SKM-1 (cell line): ENCODE data around the gene IRF5.
"Not testable (repeated sequence)": the region's sequence is repeated elsewhere in the genome, so short reads cannot be mapped to it uniquely, and the experiment has no call there.

Experiments
- DNase-seq: peaks from one replicate; lab custom pipeline; 2025; ENCODE audit not compliant: unreplicated experiment; lab: John Stamatoyannopoulos, UW

Gene IRF5

DNA sequence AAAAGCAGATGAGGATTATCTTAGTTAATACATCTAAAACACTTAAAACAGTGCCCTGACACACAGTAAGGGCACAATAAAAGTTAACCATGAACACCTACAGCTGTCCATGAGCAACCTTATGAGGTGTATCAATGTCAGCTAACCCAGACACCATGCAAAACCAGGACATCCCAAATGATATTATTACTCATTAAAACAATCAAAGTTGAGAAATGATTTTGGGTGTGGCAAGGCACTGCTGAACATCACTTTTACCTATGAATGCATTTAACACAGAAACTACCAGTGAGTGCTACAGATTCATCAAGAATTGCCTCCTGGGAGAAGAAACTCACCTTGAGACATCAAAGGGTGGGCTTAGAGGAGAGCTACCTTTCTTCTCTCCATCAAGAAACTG is 18.3 kb downstream of the IRF5 start:
- DNase-seq: no peak

DNA sequence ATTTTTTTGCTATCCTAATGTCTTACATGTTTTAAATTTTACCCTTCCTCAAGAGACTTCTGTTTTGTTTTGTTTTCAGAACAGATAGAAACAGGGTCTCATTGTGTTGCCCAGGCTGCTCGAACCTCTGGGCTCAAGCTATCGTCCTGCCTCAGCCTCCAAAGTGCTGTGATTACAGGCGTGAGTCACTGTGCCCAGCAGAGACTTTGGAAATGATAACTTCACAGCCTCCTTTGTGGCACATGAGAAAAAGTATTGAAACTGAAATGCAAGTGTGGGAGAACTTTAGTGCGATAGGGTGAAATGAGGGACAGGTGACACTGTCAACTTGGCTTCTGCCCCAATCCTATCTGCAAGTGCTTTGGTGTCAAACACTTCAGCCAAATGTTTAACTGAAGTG is 21.6 kb downstream of the IRF5 start:
- no peak for DNase-seq

DNA sequence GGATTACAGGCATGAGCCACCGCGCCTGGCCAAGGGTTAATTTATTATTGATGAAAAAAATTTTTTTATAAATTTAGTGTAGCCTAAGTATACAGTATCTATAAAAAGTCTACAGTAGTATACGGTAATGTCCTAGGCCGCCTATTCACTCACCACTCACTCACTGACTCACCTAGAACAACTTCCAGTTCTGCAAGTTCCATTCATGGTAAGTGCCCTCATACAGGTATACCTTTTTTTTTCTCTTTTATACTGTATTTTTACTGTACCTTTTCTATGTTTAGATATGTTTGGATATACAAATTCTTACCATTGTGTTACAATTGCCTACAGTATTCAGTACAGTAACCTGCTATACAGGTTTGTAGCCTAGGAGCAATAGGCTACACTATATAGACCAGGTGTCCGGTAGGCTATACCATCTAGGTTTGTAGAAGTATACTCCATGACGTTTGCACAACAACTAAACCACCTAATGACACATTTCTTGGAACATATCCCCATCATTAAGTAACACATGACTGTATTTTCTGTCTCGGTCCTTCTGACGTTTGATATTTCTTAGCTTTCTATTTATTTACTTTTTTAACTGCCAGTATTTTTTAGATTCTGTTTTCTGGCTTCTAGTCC is 23.4 kb downstream of the IRF5 start:
- no peak for DNase-seq

DNA sequence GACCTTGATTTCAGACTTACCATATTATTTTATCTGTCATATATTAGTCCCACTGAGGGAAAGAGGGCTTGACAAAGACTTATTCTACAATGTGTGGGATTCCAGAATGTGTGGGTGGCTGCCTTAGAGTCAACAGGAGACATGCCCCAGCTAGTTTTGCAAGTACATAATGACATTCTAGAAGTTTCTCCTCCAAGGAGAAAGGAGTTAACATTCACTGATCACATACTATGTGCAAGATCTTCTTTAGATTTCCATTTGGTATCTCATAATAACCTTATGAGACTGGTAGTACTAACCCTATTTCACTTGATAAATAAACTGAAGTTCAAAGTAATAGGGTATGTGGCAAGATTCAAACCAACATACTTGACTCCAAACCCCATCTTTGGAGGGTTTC is 25.2 kb downstream of the IRF5 start:
- no peak for DNase-seq

DNA sequence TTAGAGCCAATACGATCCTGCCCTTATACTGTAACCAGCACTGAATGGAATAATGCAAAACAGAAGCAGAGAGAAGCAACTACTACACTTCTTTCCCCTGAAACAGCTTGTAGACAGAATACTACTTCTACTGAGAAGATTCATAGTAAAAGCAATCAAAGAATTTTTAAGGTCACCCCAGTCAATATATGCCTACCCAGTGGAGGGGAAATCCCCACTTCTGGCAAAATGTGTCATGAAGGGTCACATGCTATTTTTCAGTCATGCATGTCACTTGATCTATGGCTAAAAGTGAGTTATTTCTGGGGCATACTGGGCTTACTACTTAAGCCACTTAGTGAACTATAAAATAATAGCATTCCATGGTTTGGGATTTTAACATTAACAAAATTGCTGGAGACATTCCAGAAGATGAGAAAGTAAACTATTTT is 25.6 kb downstream of the IRF5 start:
- DNase-seq: no peak

DNA sequence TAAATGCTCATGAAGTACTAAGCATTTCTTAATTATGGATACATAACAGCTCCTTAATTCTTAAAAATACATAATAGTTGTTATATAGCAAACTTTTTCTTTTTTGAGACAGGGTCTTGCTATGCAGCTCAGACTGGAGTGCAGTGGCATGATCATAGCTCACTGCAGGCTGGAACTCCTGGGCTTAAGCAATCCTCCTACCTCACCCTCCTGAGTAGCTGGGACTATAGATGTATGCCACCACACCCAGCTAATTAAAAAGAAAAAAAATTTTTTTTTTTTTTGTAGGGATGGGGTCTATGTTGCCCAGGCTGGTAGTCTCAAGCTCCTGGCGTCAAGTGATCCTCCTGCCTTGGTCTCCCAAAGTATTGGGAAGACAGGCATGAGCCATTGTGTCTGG is 30.9 kb downstream of the IRF5 start:
- DNase-seq: no peak

DNA sequence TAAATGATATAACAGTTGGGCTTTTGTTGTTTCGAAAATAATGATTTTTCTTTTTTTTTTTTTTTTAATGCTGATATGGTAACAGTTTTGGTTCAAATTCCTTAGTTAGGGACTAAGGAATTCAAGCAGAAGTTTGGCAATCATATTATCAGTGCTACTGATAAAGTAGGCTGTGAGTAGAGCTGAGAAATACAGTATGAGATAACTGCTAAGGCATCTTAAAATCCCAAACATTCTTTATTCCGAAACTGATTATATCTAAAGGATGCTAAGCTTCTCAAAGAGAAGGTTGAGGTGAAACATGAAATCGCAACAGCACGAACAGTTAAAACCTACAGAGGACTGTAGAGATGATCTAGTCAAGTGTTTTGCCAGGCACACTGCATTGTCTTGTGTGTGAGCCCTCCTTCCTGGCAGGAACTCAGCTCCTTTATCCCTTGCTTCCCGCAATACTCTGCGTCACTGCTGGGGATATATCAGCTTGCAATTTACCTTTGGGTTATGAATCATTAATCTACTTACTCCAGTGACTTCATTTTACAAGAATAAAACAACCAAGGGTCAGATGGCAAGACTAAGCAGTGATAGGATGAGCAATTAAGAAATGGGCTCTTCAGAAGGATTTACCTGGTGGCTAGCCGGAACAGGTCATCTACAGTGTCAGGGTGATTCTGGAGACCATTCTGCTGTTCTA is 36.7 kb downstream of the IRF5 start:
- no peak for DNase-seq

DNA sequence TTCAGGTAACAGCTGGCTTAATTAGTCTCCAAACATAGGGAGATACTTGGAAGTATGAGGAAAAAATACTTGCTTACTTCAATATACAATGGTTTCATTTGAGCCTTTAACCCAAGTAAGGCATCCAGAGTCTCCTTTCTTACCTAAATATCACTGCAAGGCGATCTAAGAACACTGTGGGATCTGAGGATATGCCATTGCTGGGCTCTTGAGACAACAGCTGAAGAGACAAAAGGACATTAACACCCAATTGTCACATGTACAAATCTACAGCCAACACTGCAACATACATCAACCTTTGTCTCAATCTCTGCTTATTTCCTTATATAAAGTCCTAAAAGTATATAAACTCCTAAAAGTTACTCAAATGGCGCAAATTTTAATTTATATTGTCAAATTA is 44.4 kb downstream of the IRF5 start:
- no peak for DNase-seq

DNA sequence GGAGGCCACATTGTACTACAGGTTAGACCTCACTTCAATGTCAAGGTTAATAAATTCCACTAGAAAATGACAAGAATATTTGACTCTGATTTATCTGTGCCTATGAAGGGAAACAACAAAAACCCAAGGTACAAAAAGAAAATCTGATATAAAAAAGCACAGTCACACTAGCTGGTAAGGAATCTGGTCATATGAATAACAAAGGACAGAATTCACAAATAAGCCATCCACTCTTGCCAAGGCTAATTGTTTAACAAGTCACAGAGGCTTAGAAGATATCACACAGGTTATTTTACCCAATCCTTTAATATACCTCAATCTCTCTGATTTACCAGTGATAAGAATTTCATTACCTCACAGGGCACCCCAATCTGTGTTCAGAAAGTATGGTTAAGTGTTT is 47.9 kb downstream of the IRF5 start:
- no peak for DNase-seq

DNA sequence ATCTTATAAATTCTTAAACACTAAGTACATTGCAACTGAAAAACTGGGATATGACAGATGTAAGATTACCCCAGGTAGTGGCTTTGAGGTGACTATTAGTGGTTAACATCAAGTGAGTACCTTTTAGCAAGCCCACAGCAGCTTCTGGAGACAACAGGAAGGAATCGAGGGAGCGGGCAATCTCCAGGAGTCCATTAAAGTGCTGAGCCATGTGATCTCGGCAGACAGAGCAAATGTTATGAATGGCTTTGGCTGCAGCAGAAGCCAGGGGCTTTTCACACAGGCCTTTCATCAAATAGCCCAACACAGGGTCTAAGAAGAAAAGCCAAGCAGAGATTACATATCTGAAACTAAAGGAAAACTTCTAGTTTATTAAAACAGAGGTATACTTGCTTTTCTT is 48.9 kb downstream of the IRF5 start:
- DNase-seq: no peak

DNA sequence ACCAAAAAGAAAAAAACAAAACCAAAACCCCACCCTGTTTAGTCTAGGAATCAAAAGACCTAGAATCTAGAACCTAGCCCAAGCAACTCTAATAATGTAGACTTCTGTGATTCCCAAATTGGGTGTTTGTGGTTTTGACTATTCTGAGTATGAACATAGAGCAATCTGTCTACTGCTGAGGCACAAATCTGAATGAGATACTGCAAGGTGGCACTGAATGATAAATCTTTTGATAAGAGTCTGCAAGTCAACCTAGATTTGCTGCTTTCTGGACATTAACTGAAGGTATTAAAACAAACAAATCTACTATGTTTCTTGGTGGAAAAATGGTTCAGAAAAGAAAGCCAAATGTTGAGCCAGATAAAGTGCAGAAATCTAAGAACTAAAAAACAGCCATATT is 50.6 kb downstream of the IRF5 start:
- DNase-seq: no peak

DNA sequence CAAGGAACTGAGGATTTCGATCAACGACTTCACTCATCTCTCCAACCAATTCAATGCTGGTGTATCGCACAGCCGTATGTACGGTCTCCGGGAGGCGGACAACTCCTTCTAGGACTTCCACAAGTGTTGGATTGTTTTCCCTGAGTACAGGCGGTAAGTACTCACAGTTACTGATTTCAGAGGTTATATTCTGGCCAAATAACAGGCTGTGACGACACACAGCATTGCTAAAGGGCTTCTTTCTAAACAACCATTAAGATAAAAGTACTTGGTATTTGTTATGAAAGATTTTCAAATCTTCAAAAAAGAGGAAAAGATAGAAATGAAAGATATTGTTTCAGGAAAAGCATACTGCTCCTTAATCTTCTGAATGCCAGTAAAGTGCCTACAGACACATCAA is 52.2 kb downstream of the IRF5 start:
- no peak for DNase-seq

DNA sequence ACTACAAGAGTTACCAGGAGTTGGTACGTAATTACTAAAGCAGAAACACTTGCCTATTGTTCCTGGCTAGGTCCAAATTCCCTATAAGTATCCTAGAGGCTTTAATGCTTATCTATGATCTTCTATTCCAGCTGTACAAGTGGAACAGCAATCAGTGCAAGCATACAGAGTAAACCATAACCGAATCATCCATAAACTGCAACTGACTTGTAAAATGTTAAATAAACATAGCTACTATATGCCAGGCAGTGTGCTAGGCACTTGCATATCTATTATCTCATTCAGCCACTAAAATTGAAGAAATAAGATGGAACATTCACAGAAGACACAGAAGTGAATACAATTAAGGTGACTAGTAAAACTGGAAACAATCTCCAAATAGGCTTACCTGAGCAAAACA is 55.7 kb downstream of the IRF5 start:
- DNase-seq: no peak

DNA sequence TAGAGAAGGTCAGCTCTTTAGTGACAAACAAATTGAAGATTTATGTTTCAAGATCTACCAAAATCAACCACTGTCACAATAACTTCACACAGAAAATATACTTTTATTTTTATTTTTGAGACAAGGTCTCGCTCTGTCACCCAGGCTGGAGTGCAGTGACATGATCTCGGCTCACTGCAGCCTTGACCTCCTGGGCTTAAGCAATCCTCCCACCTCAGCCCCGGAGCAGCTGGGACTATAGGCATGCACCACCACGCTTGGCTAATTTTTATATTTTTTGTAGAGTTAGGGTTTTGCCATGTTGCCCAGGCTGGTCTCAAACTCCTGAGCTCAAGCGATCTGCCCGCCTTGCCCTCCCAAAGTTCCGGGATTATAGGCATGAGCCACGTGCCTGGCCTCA is 56.8 kb downstream of the IRF5 start:
- DNase-seq: not testable (repeated sequence)

DNA sequence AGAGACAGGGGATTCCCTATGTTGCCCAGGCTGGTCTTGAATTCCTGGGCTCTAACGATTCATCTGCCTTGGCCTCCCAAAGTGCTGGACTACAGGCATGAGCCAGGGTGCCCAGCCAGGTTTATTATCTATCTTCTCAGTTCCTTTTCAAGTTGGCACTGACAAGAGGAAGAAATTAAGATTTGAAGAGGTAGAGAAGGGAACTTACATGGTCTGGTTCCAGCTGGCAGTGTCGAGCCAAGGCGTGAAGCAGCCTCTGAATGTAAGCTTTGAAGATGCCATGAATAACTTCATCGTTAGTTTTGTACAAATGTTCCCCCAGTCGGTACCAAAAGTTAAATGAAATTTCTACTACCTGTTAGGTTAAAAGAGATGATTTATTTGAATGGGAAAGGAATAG is 59.5 kb downstream of the IRF5 start:
- no peak for DNase-seq
